H9 (cell line): ENCODE results near the gene EBPL. TPM values are rescaled to one million over a fixed set of nuclear protein-coding genes. Genes with fewer than 3 reads are reported as not detected.

ENCODE experiments used
- DNase-seq: peaks from one replicate; pipeline ENCODE4 v3.0.0-alpha.2; 2017
- H2AFZ ChIP-seq: one replicate; pipeline ENCODE4 v1.6.1; 2013; ENCODE audit warnings: mild to moderate bottlenecking, low read length, control low read depth, moderate library complexity
- H2AK5ac ChIP-seq: 2 replicates; pipeline ENCODE4 v1.6.1; 2013; ENCODE audit warnings: low read length, control low read depth, mixed read lengths; ENCODE audit not compliant: insufficient read length
- H2BK120ac ChIP-seq: one replicate; pipeline ENCODE4 v1.6.1; 2013; ENCODE audit warnings: low read depth, mild to moderate bottlenecking, low read length, control low read depth, inconsistent platforms; ENCODE audit not compliant: poor library complexity, severe bottlenecking
- H2BK12ac ChIP-seq: 2 replicates; pipeline ENCODE4 v1.6.1; 2013; ENCODE audit warnings: low read length, control low read depth, mixed read lengths, low read depth; ENCODE audit not compliant: insufficient read length
- H2BK15ac ChIP-seq: 2 replicates; pipeline ENCODE4 v1.6.1; 2013; ENCODE audit warnings: low read depth, low read length, control low read depth
- H2BK20ac ChIP-seq: one replicate; pipeline ENCODE4 v1.6.1; 2013; ENCODE audit warnings: low read depth, mild to moderate bottlenecking, low read length, control low read depth, inconsistent platforms; ENCODE audit not compliant: poor library complexity, severe bottlenecking
- H2BK5ac ChIP-seq: 2 replicates; pipeline ENCODE4 v1.6.1; 2013; ENCODE audit warnings: low read length, control low read depth, mixed read lengths; ENCODE audit not compliant: insufficient read length
- H3K14ac ChIP-seq: 2 replicates; pipeline ENCODE4 v1.6.1; 2013; ENCODE audit warnings: low read length, control low read depth; ENCODE audit not compliant: insufficient read depth
- H3K18ac ChIP-seq: 2 replicates; pipeline ENCODE4 v1.6.1; 2013; ENCODE audit warnings: low read depth, mild to moderate bottlenecking, mixed read lengths, low read length, control low read depth; ENCODE audit not compliant: insufficient read length
- H3K23ac ChIP-seq: 2 replicates; pipeline ENCODE4 v1.6.1; 2013; ENCODE audit warnings: low read length, control low read depth, mixed read lengths, low read depth; ENCODE audit not compliant: insufficient read length
- H3K23me2 ChIP-seq: 2 replicates; pipeline ENCODE4 v1.6.1; 2013; ENCODE audit warnings: low read depth, mild to moderate bottlenecking, mixed read lengths, low read length, control low read depth; ENCODE audit not compliant: insufficient read length, poor library complexity, severe bottlenecking
- H3K27ac ChIP-seq: 2 replicates; pipeline ENCODE4 v1.5.1; 2013; ENCODE audit warnings: low read length, control low read depth, mixed read lengths, low read depth; ENCODE audit not compliant: insufficient read length
- H3K27me3 ChIP-seq: 2 replicates; pipeline ENCODE4 v1.6.1; 2013; ENCODE audit warnings: low read length, control low read depth, inconsistent platforms; ENCODE audit not compliant: insufficient read depth
- H3K4ac ChIP-seq: 2 replicates; pipeline ENCODE4 v1.6.1; 2013; ENCODE audit warnings: low read depth, mild to moderate bottlenecking, control low read depth, inconsistent platforms, low read length, moderate library complexity
- H3K4me1 ChIP-seq: 2 replicates; pipeline ENCODE4 v1.6.1; 2013; ENCODE audit warnings: low read length, control low read depth, inconsistent platforms; ENCODE audit not compliant: insufficient read depth
- H3K4me2 ChIP-seq: 2 replicates; pipeline ENCODE4 v1.6.1; 2013; ENCODE audit warnings: low read length, control low read depth, mixed read lengths; ENCODE audit not compliant: insufficient read length, insufficient read depth
- H3K56ac ChIP-seq: 2 replicates; pipeline ENCODE4 v1.6.1; 2013; ENCODE audit warnings: low read depth, mild to moderate bottlenecking, mixed read lengths, low read length, control low read depth; ENCODE audit not compliant: insufficient read length
- H3K79me1 ChIP-seq: 2 replicates; pipeline ENCODE4 v1.6.1; 2013; ENCODE audit warnings: low read depth, mild to moderate bottlenecking, moderate library complexity, low read length, control low read depth, inconsistent platforms; ENCODE audit not compliant: insufficient read depth, poor library complexity, severe bottlenecking
- H3K79me2 ChIP-seq: 2 replicates; pipeline ENCODE4 v1.6.1; 2013; ENCODE audit warnings: low read length, control low read depth, inconsistent platforms; ENCODE audit not compliant: insufficient read depth
- H3K9ac ChIP-seq: 2 replicates; pipeline ENCODE4 v1.6.1; 2013; ENCODE audit warnings: low read length, control low read depth, mixed read lengths; ENCODE audit not compliant: insufficient read length; ENCODE audit errors: extremely low read depth
- H3K9me3 ChIP-seq: one replicate; pipeline ENCODE4 v1.6.1; 2013; ENCODE audit warnings: low read depth, low read length, inconsistent platforms; ENCODE audit not compliant: control insufficient read depth
- H3T11ph ChIP-seq: one replicate; pipeline ENCODE4 v1.6.1; 2013; ENCODE audit warnings: mild to moderate bottlenecking, low read length, control low read depth, inconsistent platforms
- H4K20me1 ChIP-seq: one replicate; pipeline ENCODE4 v1.6.1; 2013; ENCODE audit not compliant: control insufficient read depth, insufficient read length, insufficient read depth
- H4K5ac ChIP-seq: 2 replicates; pipeline ENCODE4 v1.6.1; 2013; ENCODE audit warnings: low read depth, mild to moderate bottlenecking, mixed read lengths, low read length, control low read depth; ENCODE audit not compliant: insufficient read length
- H4K8ac ChIP-seq: replicated peaks from 2 replicates; pipeline ENCODE4 v1.6.1; 2013; ENCODE audit warnings: low read length, control low read depth, mixed read lengths, low read depth; ENCODE audit not compliant: insufficient read length
- H4K91ac ChIP-seq: 2 replicates; pipeline ENCODE4 v1.6.1; 2013; ENCODE audit warnings: low read depth, mild to moderate bottlenecking, moderate library complexity, mixed read lengths, low read length, control low read depth; ENCODE audit not compliant: insufficient read length
- H3K27ac Mint-ChIP-seq, 3 experiments: 2 replicates in 2 of 3; 3 replicates in 1 of 3; pipeline ENCODE4 v1.8.0; 2020 to 2021; ENCODE audit warnings: mixed read lengths in 3 of 3, mild to moderate bottlenecking in 1 of 3, moderate library complexity in 1 of 3
- H3K27me3 Mint-ChIP-seq: 2 replicates; pipeline ENCODE4 v1.8.0; 2021; ENCODE audit warnings: low read depth, mild to moderate bottlenecking, moderate library complexity, mixed read lengths
- H3K36me3 Mint-ChIP-seq, 3 experiments: 2 replicates in 2 of 3; 3 replicates in 1 of 3; pipeline ENCODE4 v1.8.0; 2020 to 2021; ENCODE audit warnings: low read depth in 3 of 3, mixed read lengths in 3 of 3; ENCODE audit not compliant: insufficient read depth in 1 of 3
- H3K4me1 Mint-ChIP-seq, 2 experiments: 2 replicates each; pipeline ENCODE4 v1.8.0; 2020; ENCODE audit warnings: mixed read lengths in 2 of 2
- H3K4me3 Mint-ChIP-seq, 2 experiments: 2 replicates in 1 of 2; 3 replicates in 1 of 2; pipeline ENCODE4 v1.8.0; 2020 to 2021; ENCODE audit warnings: mild to moderate bottlenecking in 2 of 2, mixed read lengths in 2 of 2, moderate library complexity in 1 of 2
- H3K9me3 Mint-ChIP-seq, 2 experiments: 2 replicates in 1 of 2; 3 replicates in 1 of 2; pipeline ENCODE4 v1.8.0; 2020; ENCODE audit warnings: mild to moderate bottlenecking in 2 of 2, mixed read lengths in 2 of 2, moderate library complexity in 1 of 2
- CTCF ChIP-seq: fragments of 200-600 bp; sonication (generic); conservative IDR thresholded peaks from 3 replicates; pipeline ENCODE4 v1.8.0; 2021; ENCODE audit warnings: antibody characterized with exemption, mild to moderate bottlenecking
- WGBS: extraction: QIAGEN DNeasy Blood & Tissue Kit; methylation state at CpG from one replicate; pipeline ENCODE4 v1.1.7; 2013; ENCODE audit warnings: missing lambda C conversion rate, low lambda C conversion rate, mixed read lengths; ENCODE audit not compliant: insufficient read length; ENCODE audit errors: extremely low coverage; 5-methylcytosine and 5-hydroxymethylcytosine counted together
- total RNA-seq: library from RNA; stranded (reverse); gene quantifications from 2 replicates; pipeline ENCODE4 v1.2.1, GENCODE V29; 2021

Gene EBPL
- total RNA-seq, 1 experiment from 2014 or later = 65.9 TPM

DNA sequence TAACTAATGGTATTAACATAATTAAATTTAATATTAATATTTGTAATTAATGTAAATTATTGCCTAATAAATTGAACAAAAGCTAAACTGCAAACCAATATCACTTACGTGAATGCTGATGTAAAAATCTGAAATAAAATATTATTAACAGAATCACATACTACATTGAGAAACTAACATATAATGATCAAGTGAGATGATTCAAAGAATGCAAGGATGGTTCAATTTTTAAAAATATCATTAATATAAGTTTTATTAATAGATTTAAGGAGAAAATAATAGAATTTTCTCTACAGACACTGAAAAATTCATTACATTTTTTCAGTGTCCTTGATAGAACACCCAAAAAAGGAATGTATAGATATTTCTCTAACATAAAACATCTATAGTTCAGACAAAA, 23.5 kb upstream of the EBPL start:
- Histone ChIP-seq H3K18ac (no peak overlapping the region), H3K4me1 (no peaks in the 10 kb centered on the region), H4K91ac (no peak overlapping the region), H2BK20ac (no peak overlapping the region), H2AK5ac (no peak overlapping the region), H2BK5ac (no peak overlapping the region), H4K5ac (no peak overlapping the region), H3K4me2 (no peak overlapping the region), H3K56ac (no peak overlapping the region), H4K20me1 (no peaks in the 10 kb centered on the region), H2BK15ac (no peak overlapping the region), H3K27me3 (no peaks in the 10 kb centered on the region), H3K4ac (no peak overlapping the region), H2BK12ac (no peak overlapping the region), H3K23me2 (no peaks in the 10 kb centered on the region), H3K79me1 (no peaks in the 10 kb centered on the region), H2AFZ (no peak overlapping the region), H3K9ac (no peak overlapping the region), H4K8ac (no peak overlapping the region), H3T11ph (no peak overlapping the region), H3K14ac (no peak overlapping the region), H3K23ac (no peak overlapping the region), H3K27ac (no peak overlapping the region), H3K9me3 (no peaks in the 10 kb centered on the region), H3K79me2 (no peaks in the 10 kb centered on the region), H2BK120ac (no peak overlapping the region)
- no peak for DNase-seq
- H3K36me3 Mint-ChIP-seq = peaks cover 27 to 52% (median 49%) of the 10 kb centered on the region in 3 experiments
- peaks cover 8% of the 10 kb centered on the region in 2 experiments; a peak in 4 of 5 replicates for H3K9me3 Mint-ChIP-seq
- peaks cover 8 to 11% of the 10 kb centered on the region in 2 experiments for H3K4me1 Mint-ChIP-seq
- WGBS = no CpG with 5 or more reads among the region's 1 CpG
- H3K27ac Mint-ChIP-seq = no peak overlapping the region
- no peaks in the 10 kb centered on the region for H3K27me3 Mint-ChIP-seq
- no peak overlapping the region for H3K4me3 Mint-ChIP-seq
- TF ChIP-seq CTCF = no peak
